Right renal cortex interstitium (tissue), 3 donors: ENCODE data around the gene ALDOA. TPM values are rescaled to one million over a fixed set of nuclear protein-coding genes. Genes with fewer than 3 reads are reported as not detected.
A peak's percentile ranks its signal among the peaks of the same experiment; 100 is the strongest.

ENCODE experiments used
- DNase-seq, 3 donors: peaks; one replicate each; pipeline ENCODE4 v3.0.0-alpha.2; 2013; ENCODE audit warnings: low read depth in 3 of 3, low spot score in 2 of 3
- polyA plus RNA-seq, 3 donors: library from polyadenylated mRNA; unstranded; fragments of 120-200 nt; gene quantifications; one replicate each; pipeline ENCODE4 v1.2.1, GENCODE V29; 2013; ENCODE audit not compliant: insufficient read length in 3 of 3

ALDOA gene
- polyA plus RNA-seq, 3 donors, result 451 to 496 (median 456) TPM

DNA sequence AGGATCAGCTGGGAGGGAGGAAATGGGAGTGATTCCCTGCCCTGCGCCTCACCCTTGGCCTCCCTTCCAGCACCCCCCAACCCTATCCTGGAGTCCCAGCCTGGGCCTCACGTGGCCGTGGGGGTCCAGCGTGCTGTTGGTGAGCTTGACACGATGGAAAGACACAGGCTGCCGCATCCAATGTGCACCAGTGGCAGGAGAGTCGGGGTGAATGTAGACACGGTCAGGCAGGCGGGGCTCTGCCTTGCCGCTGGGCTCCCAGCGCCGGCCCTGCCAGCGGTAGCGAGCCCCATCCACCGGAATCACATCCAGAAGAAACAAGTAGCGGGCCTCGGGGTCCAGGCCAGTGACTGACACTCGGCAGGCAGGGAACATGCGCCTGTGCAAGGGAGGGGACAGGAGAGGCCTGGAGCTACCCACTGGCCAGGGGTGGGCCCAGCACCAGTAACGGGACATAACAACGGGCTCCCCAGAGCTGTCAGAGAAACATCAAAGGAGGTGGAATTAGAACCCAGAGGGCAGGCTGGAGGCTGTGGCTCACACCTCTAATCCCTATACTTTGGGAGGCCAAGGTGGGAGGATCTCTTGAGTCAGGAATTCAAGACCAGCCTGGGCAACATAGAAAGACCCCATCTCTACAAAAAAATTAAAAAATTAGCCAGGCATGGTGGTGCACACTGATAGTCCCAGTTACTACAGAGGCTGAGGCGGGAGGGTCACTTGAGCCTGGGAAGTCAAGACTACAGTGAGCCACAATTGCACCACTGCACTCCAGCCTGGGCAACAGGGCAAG, 23.5 kb downstream of the ALDOA start:
- DNase-seq, result no peak

DNA sequence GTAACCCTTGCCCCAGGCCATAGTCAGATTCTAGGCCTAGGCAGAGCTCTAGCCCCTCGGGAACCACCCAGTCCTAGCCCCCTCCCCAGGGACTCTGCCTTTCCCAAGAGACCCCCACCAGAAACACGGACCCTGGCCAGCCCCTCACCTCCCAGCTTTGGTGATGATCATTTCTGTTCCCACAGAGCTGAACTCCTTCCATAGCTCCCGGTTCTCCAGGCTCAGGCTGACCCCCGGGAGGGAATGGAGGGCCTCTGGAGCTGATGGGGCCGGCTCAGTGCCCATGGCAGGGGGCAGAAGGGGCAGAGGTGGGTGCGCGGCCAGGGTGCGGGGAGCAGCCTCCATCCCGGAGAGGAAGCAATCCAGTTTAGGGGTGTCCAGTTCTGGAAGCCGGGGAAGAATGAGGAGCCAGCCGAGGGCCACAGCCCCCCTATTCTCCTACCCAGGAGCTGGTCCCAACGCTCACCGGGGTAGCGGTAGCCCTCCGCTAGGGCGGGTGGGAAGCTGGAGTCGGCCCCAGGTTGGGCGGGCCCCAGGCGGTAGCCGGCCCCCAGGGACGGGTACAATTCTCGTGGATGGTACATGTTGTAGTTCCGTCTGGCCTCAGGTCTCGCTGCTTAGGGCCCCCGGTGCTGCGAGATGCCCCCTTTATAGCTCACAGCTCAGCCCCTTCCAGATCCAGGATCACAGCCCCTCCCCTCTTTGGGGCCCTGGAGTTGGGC, 25.2 kb downstream of the ALDOA start:
- no peak for DNase-seq

DNA sequence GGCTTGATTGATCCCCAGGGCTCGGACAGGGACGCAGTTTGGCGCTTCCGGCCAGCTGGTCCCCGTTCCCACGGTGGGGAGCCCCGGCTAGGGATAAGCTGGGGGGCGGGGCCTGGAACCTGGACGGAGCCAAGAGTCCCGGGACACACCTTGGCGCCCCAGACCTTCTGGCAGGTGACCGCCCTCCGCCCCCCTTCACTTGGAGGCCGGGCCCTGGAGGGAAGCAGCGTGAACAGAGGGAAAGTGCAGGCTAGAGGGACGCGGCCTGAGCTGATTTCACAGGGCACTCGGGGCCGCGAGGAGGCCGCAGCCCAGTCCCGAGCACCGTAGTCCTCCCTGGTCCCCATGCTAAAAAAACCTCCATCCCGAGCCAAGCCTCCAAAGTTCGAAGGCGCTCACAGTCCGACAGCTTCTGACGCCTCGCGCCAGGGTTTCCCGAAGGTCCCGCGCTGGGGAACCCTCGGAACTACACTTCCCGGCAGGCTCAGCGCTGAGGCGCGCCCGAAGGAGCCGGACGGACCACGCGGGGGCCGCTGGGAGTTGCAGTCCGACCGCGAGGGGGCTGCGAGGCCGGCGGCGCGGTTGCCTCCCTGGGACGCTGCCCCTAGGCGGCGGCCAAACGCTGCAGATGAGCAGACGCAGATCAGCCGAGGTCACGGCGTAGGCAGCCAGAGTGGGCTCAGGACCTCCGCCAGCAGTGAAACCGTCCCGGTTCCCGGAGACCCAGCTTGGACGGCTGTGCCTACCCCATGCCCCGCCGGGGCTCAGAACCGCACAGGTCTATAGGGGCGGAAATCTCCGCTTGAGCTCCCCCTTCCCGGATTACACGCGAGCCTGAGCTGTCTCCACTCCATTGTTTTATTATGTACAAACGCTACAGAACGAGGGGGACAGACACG, 26.2 kb downstream of the ALDOA start, which contains the start of gene TBX6:
TBX6 (minus strand) TSS at position 451 of the 899 bp plus-strand sequence. CDS start 731 bp downstream, outside the sequence.
- DNase-seq, result peak; percentile 67 to 86 (median 84)

DNA sequence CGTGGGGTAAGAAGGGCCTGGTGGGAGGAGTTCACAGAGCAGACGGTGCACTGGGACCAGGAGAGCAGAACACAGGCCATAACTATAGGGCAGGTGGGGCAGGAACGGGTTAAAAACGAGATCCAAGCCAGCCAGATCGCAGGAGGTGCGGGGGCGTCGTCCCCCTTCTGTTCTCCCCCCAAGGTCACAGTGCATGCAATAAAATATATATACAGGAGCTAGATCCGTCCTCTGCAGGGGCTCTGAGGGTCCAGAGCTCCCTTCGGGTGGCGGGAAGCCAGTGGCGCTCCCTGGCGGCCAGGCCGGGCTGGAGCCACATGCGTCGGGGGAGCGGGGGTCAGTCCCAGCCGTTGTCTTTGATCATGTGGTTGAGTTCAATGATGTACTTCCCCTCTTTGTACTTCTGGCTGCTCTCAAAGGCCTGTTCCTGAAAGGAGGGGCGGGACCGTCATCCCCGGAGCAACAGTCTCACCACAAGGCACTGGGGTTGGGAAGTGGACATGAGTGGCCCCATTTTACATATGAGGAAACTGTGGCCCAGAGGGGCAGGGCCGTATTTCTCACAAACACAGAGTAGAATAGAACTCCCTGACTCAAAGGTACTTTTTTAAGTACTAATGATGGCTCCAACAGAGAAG, 26.9 kb downstream of the ALDOA start:
- peak in 2 of 3 donors; percentile 44 to 49 for DNase-seq

DNA sequence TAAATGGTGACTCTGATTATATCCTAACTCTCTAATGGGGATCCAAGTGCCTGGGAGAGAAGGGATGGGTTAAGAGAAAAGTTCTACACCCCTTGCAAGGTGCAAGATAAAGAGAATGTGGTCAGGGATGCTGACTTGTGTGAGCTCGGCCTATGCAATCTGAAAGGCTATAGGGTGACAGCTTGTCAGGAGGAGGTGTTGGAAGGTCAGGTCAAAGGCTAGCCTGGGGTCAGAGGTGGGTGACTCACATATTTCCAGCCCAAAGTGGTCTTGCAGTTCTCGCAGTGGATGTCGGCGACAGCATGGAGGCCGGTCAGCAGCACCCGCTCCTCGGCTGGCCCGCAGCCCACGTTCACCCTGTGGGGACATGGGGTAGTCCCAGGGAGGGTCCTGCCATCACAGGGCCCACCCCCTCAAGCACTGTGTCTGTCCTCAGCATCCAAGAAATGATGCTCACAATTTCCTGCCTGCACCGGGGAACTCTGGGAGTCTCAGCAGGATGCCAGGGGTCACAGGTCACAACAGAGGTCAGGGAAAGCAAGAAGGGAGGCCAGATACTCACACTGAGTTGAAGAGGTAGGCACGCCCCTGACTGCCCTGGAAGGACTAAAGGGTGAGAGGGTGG, 29.1 kb downstream of the ALDOA start:
- DNase-seq, result no peak

DNA sequence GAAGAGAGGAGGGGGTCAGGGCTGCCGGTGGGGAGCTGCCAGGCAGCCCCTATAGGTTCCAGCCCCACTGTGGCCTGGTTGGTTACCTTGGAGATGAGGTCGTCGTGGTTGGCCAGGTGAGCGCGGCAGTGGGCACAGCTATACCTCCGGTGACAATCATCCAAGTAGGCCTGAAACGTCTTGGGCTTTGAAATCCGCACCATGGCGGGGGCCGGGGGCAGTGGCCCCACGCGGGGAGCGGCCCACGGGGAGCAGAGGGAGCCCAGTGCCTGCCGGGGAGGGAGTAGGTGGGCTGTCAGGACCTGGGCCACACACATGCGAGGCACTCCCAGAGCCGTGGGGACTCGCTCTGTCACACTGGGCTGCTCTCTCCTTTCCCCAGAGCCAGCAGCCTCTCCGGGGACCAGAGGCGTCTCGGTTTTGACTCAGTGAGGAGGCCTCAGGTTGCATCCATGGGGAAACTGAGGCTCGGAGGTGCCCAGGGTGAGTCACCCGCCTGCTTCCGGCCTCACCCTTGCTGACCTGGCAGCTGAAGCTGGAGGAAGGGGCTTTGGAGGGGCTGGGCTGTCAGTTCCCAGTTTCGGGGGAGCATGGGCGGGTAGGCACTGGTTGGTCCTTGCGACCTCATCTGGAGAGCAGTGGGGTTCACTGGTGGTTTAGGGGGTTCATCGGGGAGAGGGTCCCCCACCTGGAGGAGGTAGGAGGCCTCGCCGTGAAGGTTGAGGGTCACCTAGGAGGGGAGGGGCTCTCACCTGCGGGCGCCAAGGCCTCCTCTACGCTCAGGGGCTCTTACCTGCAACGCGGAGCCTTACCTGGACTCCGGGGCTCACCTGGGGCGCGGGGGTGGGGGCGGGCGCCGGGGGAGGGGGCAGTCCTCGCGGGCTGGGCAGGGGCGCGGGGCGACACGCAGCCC, 29.9 kb downstream of the ALDOA start:
- no peak for DNase-seq

DNA sequence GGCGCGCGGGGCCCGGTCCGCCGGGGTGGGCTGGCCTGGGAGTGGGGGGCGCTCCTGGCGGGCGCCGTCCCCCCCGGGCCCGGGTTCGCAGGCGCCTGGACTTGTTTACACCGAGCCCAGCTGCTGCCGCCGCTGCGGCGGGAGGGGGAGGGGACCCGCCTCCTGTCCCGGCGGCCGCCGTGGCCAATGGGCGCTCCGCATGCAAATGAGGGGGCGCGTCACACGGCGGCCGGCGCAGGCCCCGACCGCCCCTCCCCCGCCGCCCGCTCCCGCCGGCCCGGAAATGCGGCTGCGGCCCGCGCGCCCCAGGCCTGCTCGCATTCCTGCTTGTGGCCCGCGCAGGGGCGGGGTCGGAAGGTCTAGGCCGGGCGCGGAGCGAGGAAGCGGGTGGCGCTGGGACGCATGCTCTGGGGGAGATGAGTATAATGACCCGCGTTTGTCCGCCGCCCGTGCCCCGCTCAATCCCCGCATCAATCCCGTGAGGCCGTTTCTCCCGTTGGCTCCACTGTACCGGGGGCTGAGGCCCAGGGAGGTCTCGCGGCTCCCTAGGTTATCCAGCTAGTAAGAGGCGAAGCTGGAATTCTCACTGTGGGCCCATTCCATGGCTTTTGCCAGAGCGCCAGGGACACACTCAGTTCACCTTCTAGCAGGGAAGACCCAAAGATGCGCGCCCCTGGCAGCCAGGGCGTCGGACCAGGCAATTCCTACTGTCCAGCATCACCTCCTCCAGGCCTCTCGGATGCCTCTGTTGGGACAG, 30.7 kb downstream of the ALDOA start, which contains the start of gene YPEL3:
YPEL3 (minus strand) TSS at position 109 of the 757 bp plus-strand sequence. CDS start 731 bp downstream, outside the sequence.
- DNase-seq, result peak; percentile 56 to 66 (median 64)

DNA sequence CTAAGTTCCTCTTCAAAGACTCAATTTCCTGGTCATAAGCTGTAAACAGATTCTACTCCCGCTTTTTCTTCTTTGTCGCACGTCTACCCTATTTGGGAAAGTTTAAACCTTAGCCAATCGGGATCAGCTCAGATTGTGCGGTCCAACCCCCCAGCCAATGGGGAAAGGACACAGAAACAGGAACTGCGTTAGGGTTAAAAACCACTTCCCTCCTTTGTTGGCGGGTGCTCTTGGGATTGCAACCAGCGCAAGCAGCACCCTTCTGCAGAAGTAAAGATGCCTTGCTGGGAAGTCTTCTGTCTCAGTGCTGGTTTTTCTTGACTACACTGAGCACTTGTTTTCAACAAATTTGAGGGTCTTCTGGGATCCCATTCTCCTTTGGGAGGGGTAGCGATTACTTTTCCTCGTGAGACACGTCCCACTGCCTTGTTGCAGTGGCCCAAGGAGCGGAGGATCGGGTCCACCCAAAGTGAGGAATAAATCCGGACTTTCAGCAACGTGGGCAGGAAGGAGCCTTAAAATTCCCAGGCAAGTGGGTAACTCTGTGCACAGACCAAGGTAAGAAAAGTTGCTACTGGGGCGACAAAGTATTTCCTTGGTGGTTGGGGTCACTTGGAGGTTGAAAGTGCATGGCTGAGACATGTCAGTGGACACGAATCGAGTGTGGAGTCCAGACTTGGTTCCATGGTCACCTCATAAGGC, 31.5 kb downstream of the ALDOA start:
- DNase-seq, result no peak

DNA sequence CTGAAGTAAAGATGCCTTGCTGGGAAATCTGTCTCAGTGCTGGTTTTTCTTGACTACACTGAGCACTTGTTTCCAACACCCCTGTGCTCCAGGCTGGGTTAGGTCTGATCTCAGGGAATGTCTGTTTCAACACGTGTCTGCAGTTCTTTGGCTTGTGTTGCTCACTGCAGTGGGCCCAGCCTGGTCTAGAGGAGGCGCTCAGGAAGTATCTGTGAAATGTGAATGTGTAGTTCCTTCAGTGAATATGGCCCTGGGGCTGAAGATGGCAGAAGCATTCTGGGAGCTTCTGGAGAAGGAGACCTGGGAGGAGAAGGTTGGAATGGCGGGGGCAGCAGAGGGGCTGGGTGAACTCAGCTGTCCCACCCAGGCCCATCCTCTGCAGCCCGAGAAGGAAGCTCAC, 38.5 kb downstream of the ALDOA start:
- no peak for DNase-seq

DNA sequence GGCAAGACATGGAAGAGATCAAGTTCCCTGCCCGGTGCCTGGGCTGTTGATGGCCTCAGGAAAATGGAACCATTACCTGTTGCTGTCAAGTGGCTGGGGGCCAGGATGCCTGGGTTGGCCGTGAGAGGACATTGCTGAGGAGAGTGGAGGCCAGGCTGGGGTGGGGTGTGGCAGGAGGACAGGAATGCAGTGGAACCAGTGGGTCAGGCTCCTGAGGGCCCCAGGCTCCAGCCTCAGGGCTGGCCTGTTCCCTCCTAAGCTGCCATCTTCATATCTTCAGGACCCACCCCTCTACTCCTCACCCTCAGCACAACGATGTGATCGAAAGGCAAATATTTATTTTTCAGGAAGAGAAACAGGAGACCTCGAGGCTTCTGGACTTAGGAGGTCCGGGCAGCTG, 38.9 kb downstream of the ALDOA start:
- DNase-seq, result no peak

DNA sequence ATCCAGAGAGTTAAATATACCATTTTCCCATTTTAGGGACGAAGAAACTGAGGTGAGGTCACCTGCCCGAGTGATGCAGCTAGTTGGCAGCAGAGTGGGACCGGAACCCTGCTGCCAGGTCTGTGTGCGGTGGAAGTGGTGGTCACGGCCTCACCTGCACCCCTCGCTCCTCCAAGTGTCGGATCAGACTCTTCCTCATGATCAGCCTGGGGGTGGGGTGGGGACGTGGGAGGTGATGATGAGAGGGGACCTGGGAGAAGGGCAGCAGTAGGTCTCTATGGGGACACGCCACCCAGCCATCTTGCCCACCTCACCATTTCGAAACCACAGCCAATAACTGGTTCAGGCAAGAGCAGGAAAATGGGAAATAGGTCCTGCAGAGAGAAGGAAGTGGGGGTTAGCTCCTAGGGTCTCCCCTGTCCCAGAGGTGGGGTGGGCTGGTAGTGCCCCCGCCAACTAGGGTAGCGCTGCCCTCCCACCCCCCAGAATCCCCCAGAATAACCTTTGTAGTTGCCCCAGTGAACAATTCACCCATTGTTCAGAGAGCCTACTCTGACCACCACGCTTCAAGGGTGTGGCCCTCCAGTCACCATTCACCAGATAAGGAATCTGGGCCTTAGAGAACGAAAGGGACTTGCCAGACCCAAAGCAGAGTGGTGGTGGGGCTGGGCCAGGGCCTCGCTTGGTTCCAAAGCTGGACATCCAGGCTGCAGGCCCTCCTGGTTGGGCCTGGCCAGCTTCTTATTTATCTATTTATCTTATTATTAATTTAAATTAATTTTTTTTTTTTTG, 42.7 kb downstream of the ALDOA start:
- no peak for DNase-seq

DNA sequence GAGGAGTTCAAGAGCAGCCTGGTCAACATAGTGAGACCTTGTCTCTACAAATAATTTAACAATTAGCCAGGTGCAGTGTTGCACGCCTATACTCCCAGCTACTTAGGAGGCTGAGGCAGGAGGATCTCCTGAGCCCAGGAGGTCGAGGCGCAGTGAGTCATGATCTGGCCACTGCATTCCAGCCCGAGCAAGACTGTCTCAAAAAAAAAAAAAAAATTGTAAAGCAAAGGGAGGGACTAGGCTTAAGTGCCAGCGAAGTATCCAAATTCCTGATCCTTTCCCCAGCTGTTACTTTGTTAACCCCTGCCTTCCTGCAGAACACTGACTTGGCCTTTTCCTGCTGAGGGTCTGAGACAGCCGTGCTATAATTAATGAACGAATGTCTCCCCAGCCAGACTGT, 45.1 kb downstream of the ALDOA start:
- no peak for DNase-seq

DNA sequence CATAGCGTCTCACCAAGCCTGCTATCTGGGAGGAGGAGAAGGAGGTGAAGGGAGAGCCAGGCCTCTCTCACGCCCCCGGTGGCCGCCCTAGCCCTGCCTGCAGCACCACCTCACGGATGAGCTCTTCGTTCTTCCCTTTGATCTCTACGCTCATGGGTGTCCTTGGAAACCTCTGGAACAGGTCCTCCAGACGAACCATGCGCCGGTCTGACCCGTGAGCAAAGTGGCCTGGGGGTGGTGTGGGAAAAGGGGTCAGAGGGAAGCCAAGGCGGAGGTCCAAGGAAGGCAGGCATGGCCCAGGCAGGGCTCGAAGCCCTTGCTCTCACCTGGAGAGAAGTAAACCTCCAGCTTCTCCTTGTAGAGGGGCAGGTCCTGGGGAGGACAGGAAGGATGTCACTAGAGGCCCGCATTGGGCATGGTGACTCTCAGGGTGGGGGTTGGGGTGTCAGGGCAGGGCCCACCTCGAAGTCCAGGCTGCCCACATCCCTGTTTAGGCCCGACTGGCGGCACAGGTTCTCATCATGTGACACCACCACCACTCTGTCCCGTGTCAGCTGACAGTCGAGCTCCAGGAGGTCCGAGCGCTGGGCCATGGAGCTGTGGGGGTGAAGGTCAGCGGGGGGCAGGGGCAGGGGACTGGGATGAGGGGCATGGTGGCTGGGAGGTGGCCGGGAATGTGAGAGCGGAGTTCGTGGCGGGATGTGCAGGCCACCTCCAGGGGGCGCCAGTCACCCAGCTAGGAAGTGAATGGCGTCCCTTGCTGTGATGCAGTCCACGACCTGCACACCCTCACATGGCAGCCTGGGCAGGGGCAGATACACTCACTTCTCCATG, 46.9 kb downstream of the ALDOA start:
- DNase-seq, result no peak

DNA sequence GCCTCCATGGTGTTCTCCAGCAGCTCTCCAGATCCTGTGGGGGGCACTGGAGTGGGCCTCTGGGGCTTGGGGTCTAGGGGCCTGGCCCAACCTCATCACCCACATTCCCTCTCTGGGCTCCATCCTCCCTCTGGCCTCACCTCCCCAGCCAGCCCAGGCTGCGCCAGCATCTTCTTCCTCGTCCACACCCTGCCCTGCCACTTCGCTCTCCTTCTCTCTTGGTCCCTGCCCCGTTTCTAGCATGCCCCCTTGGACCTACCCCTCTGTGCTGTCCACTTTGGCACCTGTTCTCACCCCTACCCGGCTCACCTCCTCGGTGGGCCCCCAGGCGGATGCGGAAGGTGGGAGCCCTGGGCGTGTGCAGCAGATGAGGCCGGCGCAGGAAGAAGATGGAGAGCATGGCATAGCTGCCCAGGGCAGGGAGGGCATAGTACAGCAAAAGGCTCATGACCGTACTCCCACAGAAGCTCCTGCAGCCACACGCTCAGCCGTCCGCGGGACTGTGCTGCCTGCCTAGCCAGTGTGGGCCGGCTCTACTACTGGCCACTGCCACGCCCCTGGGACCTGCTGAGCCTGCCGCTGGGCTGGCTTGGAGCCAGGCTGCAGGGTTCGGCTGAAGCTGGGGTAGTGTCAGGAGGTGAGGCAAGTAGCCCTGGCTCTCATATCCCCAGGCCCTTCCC, 47.6 kb downstream of the ALDOA start, which contains the start of gene GDPD3:
GDPD3 (minus strand) TSS at position 507 of the 680 bp plus-strand sequence; CDS start at position 448, 59 bp downstream.
- DNase-seq, result no peak

DNA sequence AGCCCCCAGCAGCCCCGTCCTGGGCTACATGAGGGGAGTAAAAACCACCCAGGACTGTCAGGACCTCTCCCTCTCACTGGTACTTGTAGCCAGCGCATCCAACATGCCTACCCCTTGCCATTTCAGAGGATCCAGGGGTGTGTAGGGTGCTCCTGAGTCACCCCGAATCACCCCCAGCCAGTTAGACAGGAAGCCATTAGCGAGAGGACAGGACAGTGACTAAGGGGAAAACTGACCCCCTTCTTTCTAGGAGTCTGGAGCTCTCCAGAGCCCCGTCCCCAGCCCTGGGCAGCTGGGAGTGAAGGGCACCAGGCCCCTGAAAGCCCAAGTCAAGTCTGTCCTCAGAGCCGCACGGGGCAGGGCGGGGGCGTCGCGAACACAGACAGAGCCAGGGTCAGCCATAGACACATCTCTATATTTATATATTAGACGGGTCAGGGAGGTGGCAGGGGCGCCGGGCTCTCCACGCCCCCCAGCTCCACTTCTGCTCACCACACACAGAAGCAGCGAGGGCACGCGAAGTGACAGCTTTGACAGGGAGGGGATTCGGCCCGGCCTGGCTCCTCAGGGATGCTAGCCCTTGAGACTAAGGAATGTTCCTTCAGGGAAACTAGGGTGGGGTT, 48.3 kb downstream of the ALDOA start:
- no peak for DNase-seq
